GM21529 (cell line): ENCODE measurements around the gene SH3RF1.

Experiments used
- ATAC-seq: cut with Tn5 transposase; IDR thresholded peaks from one replicate; pipeline ENCODE4 v1.9.1; 2021; ENCODE audit not compliant: unreplicated experiment

SH3RF1 gene

DNA sequence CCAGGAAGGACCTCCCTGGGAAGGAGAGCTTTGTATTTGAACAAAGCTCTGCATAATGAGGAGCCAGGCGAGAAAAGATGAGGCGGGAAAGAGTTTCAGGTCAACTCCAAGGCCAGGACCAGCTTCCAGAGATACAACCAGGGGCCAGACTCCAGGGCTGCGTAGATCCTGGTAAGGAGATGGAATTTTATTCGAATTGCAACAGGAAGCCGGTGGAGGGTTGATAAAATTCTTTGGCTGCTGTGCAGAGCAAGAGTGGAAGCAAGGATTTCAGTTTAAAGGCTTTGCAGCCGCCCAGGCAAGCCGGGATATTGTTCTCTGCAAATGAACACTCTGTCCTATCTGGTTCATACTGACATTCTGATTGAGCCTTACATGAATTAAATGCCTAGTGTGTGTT lies 220.5 kb downstream of the SH3RF1 start:
- ATAC-seq, result no peak

DNA sequence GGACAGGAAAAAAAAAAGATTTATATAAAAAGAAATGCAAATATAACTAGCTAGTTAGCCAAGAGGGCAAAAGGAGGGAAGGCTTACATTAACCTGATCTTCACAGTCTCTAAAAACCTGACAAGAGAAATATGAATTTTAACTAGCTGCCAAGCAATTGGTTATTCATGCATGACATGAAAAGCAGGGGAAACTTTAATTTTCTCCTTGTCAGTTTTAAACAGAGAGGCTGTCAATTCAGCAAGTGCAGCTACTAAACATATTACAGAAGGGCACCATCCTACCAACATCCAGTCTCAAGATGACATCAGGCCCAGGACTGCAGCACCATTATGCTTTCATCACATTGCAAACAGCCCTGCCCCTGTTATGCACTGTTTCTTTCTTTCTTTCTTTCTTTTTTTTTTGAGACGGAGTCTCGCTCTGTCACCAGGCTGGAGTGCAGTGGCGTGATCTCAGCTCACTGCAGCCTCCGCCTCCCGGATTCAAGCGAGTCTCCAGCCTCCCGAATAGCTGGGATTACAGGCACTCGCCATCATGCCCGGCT lies 221.8 kb downstream of the SH3RF1 start:
- no peak for ATAC-seq

DNA sequence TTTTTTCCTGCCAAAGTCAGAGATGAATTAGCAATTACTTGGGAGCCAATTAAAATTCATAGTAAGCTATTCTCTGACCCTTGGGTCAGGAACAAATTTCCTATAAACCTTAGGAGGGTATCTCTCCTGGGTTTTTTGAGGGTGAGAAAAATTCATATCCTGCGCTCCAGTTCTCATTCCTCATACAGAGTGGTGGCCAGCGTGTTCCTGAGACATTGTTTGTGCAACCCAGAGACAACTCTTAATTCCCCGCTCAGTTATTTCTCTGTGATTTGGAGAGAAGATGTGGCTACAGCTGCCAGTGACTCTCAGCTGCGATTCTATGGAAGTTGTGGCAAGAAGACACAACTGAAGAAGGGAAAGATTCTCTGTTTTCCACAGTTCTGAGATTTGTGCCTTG lies 222.8 kb downstream of the SH3RF1 start:
- no peak for ATAC-seq

DNA sequence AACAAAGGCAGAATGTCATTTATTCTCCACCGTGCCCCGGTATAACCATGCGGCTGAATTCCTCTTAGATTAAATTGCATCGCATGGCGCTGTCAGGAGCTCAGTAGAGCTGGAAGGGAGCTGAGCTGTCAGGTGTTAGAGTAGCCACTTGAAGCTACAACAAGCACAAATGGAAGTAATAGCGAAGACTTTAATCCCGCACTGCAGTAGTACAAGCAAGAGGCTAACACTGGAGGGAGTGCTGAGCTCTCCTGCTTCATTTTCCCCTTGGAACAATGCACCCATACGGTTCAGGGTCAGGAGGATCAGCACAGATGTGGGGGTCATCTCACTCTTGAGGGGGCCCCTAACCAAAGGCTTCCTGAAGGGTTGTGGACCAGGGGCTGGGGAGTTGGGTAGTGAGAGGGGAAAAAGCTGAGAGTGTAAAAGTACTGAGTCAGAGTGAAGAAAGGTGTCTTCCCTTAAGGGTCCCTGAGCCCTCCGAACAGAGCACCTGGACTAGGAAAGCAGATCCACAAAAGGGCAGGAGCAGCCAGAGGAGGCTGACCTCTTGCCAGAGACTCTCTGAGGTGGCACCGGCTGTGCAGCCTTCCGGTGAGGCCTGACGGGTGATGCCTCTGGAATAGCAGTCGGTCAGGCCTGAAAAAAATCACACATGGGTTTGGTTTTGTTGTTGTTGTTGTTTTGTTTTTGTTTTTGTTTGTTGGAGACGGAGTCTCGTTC lies 224.7 kb downstream of the SH3RF1 start:
- ATAC-seq, result no peak

DNA sequence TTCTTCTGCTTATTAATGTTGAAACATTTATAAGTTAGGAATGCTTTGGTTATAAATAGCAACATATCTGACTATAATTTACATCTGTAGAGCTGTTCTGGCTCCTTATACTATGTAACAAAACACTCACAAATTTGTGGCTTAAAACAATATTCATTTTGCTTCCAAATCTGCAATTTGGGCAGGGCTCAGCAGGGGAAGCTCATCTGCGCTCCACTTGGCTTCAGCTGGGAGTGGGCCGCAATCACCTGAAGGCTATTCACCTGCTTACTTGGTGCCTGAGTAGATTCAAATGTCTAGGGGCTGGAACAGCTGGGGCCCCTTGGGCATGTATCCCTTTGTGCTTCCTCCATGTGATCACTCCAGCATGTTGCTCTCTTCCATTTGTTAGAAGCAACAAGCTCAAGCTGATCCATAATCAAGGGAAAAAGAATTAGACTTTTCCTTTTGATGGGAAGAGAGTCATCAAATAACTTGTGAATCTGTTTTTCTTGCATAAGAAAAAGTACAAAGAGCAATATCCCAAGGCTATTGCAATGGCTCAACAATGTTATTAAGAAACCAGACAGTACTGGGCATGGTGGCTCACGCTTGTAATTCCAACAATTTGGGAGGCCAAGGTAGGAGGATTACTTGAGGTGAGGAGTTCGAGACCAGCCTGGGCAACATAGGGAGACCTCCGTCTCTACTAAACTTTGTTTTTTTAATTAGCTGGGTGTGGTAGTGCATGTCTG lies 225.9 kb downstream of the SH3RF1 start:
- no peak for ATAC-seq
